D721Med (cell line): ENCODE data around the gene PINK1.

Source experiments
- DNase-seq: peaks from one replicate; pipeline ENCODE4 v3.0.0; 2011; ENCODE audit warnings: low spot score; ENCODE audit not compliant: insufficient read length
- FAIRE-seq: peaks from 2 replicates; lab custom pipeline; 2011; peaks lifted over from hg19 to GRCh38; lab: Jason Lieb, UNC
- TF ChIP-seq, protein P1 (sequence below): IDR thresholded peaks from 2 replicates; pipeline ENCODE4 v1.5.1; 2012; ENCODE audit warnings: mild to moderate bottlenecking, control low read depth; ENCODE audit not compliant: insufficient read depth; ENCODE audit errors: missing control alignments

Gene PINK1

DNA sequence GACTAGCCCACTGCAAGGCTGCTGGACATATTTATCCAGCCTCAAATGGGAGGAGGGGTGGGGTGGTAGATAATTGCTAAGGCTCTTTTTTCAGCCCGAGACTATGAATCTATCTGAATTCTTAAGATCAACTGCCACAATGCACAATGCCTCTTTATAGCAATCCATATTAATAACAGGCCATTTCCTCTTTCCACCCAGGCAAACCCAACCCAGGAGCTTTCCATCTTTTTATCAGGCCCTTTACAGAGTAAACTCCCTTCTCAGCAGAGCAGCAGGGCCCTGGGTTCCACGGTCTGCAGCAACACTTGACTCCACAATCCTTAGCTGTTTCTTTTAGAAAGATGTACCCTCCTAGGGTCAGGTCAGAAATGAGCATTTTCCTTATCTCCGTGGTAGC is 27.1 kb downstream of the PINK1 start:
- no peak for FAIRE-seq
- DNase-seq: no peak
- TF ChIP-seq, protein P1, sequence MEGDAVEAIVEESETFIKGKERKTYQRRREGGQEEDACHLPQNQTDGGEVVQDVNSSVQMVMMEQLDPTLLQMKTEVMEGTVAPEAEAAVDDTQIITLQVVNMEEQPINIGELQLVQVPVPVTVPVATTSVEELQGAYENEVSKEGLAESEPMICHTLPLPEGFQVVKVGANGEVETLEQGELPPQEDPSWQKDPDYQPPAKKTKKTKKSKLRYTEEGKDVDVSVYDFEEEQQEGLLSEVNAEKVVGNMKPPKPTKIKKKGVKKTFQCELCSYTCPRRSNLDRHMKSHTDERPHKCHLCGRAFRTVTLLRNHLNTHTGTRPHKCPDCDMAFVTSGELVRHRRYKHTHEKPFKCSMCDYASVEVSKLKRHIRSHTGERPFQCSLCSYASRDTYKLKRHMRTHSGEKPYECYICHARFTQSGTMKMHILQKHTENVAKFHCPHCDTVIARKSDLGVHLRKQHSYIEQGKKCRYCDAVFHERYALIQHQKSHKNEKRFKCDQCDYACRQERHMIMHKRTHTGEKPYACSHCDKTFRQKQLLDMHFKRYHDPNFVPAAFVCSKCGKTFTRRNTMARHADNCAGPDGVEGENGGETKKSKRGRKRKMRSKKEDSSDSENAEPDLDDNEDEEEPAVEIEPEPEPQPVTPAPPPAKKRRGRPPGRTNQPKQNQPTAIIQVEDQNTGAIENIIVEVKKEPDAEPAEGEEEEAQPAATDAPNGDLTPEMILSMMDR: no peak

DNA sequence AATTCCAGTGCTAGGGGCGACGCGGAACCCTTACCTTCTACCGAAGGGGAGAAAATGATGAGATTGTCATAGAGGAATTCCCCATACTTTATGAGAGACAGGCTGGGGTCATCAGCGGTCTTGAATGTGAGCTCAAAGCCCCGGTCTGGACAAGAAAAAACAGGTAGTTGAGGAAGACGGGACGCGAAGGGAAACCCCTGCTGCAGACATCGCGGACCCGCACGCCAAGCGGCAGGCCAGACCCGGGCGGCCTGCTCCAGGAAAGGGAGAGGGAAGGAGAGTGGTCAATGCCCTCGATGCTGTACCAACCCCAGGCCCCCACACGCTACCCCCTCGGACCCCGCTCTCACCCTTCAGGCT is 27.6 kb downstream of the PINK1 start:
- TF ChIP-seq, protein P1: no peak
- DNase-seq (no peak), FAIRE-seq (no peak)

DNA sequence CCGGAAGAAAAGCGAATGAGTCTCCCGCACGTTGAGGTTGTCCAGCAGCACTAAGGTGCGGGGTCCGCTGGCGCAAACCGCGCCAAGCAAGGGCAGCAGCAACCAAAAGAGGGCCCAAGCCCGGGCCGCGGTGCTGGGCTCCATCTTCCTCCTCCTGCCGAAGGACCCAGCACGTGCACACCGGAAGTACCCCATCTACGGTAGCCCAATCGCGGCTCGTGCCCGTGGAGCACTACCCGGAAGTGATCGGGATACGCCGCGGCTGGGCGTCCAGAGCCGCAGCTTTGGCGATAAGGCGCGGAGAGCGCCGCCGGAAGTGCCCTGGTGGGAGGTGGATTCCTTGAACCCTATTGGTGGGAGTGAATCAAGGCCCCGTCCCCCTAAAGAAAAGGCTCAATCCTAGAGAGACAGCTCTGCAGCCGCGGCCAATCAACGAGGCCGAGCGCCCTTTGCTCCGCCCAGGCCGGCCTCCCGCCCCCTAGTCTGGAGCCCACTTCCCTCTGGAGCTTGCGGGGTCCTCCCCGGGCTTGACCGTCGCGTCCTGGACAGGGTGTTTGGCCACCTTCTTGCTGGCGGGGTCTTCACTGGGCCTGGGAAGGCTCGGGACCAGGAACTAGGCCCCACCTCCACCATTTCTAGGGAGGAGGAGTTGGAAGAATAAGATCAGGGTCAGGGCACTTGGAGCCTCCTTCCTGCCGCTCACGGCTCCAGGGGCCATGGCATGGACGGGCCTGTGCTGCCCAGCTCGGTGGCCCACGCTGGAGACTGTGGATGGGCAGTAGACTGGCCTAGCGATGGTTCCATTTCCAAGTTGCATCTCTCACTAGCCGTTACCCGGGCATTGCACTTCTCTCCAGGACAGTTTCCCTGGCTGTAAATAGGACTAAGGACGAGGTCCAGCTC is 28.2 kb downstream of the PINK1 start, which contains the start of gene DDOST:
Gene DDOST, minus strand, starts transcription at position 163 of the 903 bp plus-strand sequence. Its CDS starts 19 bp downstream, at position 144.
- FAIRE-seq: no peak
- TF ChIP-seq, protein P1: peak; percentile 29

DNA sequence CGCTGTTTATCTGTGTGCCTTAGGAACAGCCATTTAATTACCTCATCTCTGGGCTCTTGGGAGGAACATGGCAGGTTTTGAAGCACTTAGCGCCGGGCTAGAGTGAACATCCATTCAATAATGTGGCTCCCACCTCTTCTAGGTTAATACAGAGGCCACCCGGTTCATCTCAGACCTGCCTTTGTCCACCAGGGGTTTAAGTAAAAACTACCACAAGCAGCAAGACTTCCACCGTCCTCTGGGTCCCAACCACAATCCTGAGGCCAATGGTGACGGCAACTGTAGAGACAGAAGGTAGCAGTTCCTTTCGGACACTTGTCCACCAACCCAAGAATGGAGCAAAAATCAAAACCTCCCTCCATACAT is 28.8 kb downstream of the PINK1 start:
- TF ChIP-seq, protein P1: no peak
- DNase-seq: no peak
- FAIRE-seq: no peak

More for the DNA sequence above, 28.2 kb downstream of the PINK1 start, which contains the start of gene DDOST:
- DNase-seq: peak; percentile 73

DNA sequence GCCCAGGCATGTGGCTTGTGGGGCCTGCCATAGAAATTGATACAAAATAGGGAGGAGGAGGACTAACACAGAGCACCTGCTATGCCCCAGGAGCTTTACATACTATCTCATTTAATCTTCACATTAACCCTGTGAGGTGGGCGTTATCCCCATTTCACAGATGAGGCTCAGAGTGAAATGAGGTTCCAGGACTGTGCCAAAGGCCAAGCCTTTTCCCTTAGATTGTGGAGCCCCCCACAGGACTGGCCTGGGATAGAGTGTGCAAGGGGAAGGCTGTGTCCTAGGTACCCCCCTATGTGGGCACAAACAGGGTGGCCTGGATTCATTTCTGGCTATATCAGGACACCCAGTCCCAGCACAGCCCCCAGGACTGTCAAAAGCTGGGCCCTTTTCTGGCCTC is 30.1 kb downstream of the PINK1 start:
- TF ChIP-seq, protein P1: no peak
- DNase-seq: no peak
- no peak for FAIRE-seq

DNA sequence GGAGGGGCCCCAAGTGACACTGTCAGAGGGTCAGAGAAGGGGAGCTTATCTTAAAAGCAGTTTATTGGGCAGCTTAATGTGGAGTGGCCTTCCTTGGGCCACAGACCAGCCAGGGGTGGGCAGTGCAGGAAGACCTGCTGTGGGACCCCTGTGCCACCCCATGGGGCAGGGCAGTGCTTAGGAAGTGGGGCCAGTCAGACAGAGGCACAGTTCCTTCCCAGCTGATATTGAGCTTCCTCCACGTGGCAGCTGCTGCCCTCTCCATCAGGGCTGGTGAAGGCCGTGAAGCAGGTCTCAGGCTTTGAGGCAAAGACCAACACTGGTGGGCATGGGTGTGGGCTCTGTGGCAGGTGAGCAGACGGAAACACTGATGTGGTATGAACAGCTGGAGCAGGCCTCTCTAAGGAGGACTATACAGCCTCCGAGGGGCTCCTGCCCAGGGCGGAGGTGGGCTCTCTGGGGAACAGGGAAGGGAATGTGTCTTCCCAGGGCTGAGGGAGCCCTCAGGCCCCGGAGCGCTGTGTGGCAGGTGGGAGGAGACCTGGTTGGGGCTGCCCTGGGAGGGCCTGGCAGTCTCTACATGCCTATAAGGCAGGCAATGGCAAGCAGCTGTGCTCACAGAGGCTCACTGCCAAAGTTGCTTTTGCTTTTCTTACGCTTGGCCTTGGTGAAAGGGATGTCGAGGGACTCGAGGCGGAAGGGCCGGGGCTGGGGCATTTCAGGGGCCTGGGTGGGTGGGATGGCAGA is 30.9 kb downstream of the PINK1 start:
- DNase-seq (no peak), FAIRE-seq (no peak)
- TF ChIP-seq, protein P1: no peak
